CD14-positive monocyte (primary cell): ENCODE results near the gene MXRA5. TPM values are rescaled to one million over a fixed set of nuclear protein-coding genes. Genes with fewer than 3 reads are reported as not detected.

Source experiments
- DNase-seq, 3 donors: peaks; one replicate each; pipeline ENCODE4 v3.0.0-alpha.2; 2011 to 2022
- H2AFZ ChIP-seq: 2 replicates; pipeline ENCODE4 v1.6.0; 2012; ENCODE audit warnings: mild to moderate bottlenecking, low read depth, low read length, inconsistent platforms; ENCODE audit not compliant: insufficient read depth, poor library complexity, severe bottlenecking
- H3K27ac ChIP-seq, 2 donors: 1 replicate in 1 of 2; 2 replicates in 1 of 2; pipeline ENCODE4 v1.5.1; 2012 to 2013; ENCODE audit warnings: low read length in 2 of 2, control low read depth in 1 of 2, inconsistent platforms in 1 of 2, low read depth in 1 of 2, mild to moderate bottlenecking in 1 of 2
- H3K27me3 ChIP-seq, 2 donors: one replicate each; pipeline versions ENCODE4 v1.6.0 to v1.6.1; 2011 to 2013; ENCODE audit warnings: low read length in 2 of 2; ENCODE audit not compliant: control insufficient read depth in 2 of 2, insufficient read depth in 2 of 2
- H3K36me3 ChIP-seq, 2 donors: replicated peaks in 1 of 2; 1 replicate in 1 of 2; 2 replicates in 1 of 2; pipeline versions ENCODE4 v1.5.1 to v1.6.1; 2012 to 2013; ENCODE audit warnings: low read length in 2 of 2, control low read depth in 1 of 2, inconsistent platforms in 1 of 2, mild to moderate bottlenecking in 1 of 2; ENCODE audit not compliant: insufficient read depth in 2 of 2, control insufficient read depth in 1 of 2
- H3K4me1 ChIP-seq, 2 donors: 1 replicate in 1 of 2; 2 replicates in 1 of 2; pipeline versions ENCODE4 v1.5.1 to v1.6.1; 2012 to 2013; ENCODE audit warnings: low read length in 2 of 2, control low read depth in 1 of 2, inconsistent platforms in 1 of 2, mild to moderate bottlenecking in 1 of 2, moderate library complexity in 1 of 2; ENCODE audit not compliant: insufficient read depth in 2 of 2, control insufficient read depth in 1 of 2
- H3K4me2 ChIP-seq: replicated peaks from 2 replicates; pipeline ENCODE3; 2012; ENCODE audit warnings: low read length, moderate library complexity, mild to moderate bottlenecking; ENCODE audit not compliant: poor library complexity, severe bottlenecking; ENCODE audit errors: extremely low read depth
- H3K4me3 ChIP-seq, 3 experiments: fragments of 200-600 bp in 1 of 3; sonication (generic) in 1 of 3; replicated peaks in 1 of 3; 1 replicate in 2 of 3; 2 replicates in 1 of 3; pipeline ENCODE4 v1.5.1; 2011 to 2013; ENCODE audit warnings: low read length in 3 of 3, mild to moderate bottlenecking in 3 of 3, control low read depth in 2 of 3, low read depth in 2 of 3, inconsistent platforms in 1 of 3, moderate library complexity in 1 of 3
- H3K79me2 ChIP-seq: 2 replicates; pipeline ENCODE4 v1.6.0; 2012; ENCODE audit warnings: mild to moderate bottlenecking, control low read depth, inconsistent platforms, low read length, moderate library complexity; ENCODE audit not compliant: insufficient read depth
- H3K9ac ChIP-seq: 2 replicates; pipeline ENCODE4 v1.6.0; 2017; ENCODE audit warnings: low read length, mild to moderate bottlenecking; ENCODE audit not compliant: insufficient read depth, poor library complexity, severe bottlenecking
- H3K9me3 ChIP-seq, 2 donors: replicated peaks in 1 of 2; 1 replicate in 1 of 2; 2 replicates in 1 of 2; pipeline versions ENCODE4 v1.5.1 to v1.6.1; 2012 to 2013; ENCODE audit warnings: low read length in 2 of 2, control low read depth in 1 of 2; ENCODE audit not compliant: control insufficient read depth in 1 of 2, insufficient read depth in 1 of 2
- H4K20me1 ChIP-seq: 2 replicates; pipeline ENCODE4 v1.6.0; 2012; ENCODE audit warnings: mild to moderate bottlenecking, low read length, control low read depth, moderate library complexity; ENCODE audit not compliant: insufficient read depth
- H3K27ac Mint-ChIP-seq, 7 donors: one replicate each; pipeline ENCODE4 v1.8.0; 2020; ENCODE audit warnings: mild to moderate bottlenecking in 7 of 7, mixed read lengths in 7 of 7, moderate library complexity in 6 of 7, inconsistent platforms in 2 of 7
- H3K27me3 Mint-ChIP-seq, 3 donors: one replicate each; pipeline ENCODE4 v1.8.0; 2021 to 2022; ENCODE audit warnings: low read depth in 3 of 3, mild to moderate bottlenecking in 3 of 3, mixed read lengths in 3 of 3, moderate library complexity in 3 of 3, inconsistent platforms in 1 of 3
- H3K36me3 Mint-ChIP-seq, 2 donors: one replicate each; pipeline ENCODE4 v1.8.0; 2020; ENCODE audit warnings: mixed read lengths in 2 of 2, inconsistent platforms in 1 of 2, mild to moderate bottlenecking in 1 of 2
- H3K4me1 Mint-ChIP-seq: one replicate; pipeline ENCODE4 v1.8.0; 2020; ENCODE audit warnings: mild to moderate bottlenecking, mixed read lengths
- H3K4me3 Mint-ChIP-seq, 2 donors: one replicate each; pipeline ENCODE4 v1.8.0; 2020; ENCODE audit warnings: mild to moderate bottlenecking in 2 of 2, mixed read lengths in 2 of 2, moderate library complexity in 1 of 2
- H3K9me3 Mint-ChIP-seq, 7 donors: one replicate each; pipeline ENCODE4 v1.8.0; 2020 to 2022; ENCODE audit warnings: mixed read lengths in 7 of 7, mild to moderate bottlenecking in 6 of 7, moderate library complexity in 6 of 7, inconsistent platforms in 2 of 7
- CTCF ChIP-seq: fragments of 200-600 bp; IDR thresholded peaks from one replicate; pipeline ENCODE4 v1.8.0; 2022; ENCODE audit warnings: antibody characterized with exemption, mild to moderate bottlenecking
- WGBS: methylation state at CpG from one replicate; pipeline ENCODE4 v1.1.5; 2013; ENCODE audit warnings: missing lambda C conversion rate; ENCODE audit not compliant: insufficient coverage; 5-methylcytosine and 5-hydroxymethylcytosine counted together
- intact Hi-C, 2 donors: fragments of 100-400 bp; cut with micrococcal nuclease; formaldehyde crosslinking; loops; one replicate each; pipeline versions ENCODE4 v1.15.0 to v1.15.1; 2023
- polyA plus RNA-seq, 3 donors: library from polyadenylated mRNA; depleted of rRNA in 1 of 3; unstranded in 2 of 3; stranded (reverse) in 1 of 3; fragments of 300-500 nt in 2 of 3; fragments of >200 nt in 1 of 3; fragmentation: Illumina TruSeq in 2 of 3; gene quantifications; 1 replicate in 2 of 3; 2 replicates in 1 of 3; pipeline ENCODE4 v1.2.3, GENCODE V29; 2012 to 2021

The MXRA5 gene
- polyA plus RNA-seq, 3 donors, result not detected

- H3K36me3 Mint-ChIP-seq, result no peaks in the 10 kb centered on the region
- Histone ChIP-seq H4K20me1 (no peaks in the 10 kb centered on the region), H3K27me3 (no peaks in the 10 kb centered on the region), H3K4me1 (no peaks in the 10 kb centered on the region), H3K4me3 (no peak overlapping the region), H2AFZ (no peak overlapping the region), H3K36me3 (no peaks in the 10 kb centered on the region), H3K79me2 (no peaks in the 10 kb centered on the region), H3K4me2 (no peak overlapping the region), H3K9me3 (no peaks in the 10 kb centered on the region), H3K27ac (no peak overlapping the region), H3K9ac (no peak overlapping the region)
- H3K27ac Mint-ChIP-seq, result no peak overlapping the region
- no peak overlapping the region for H3K4me3 Mint-ChIP-seq
- no peak for TF ChIP-seq CTCF
- peaks cover 0 to 1% (median 0%) of the 10 kb centered on the region in 3 donors for H3K27me3 Mint-ChIP-seq
- DNase-seq, result no peak
- WGBS, result 80% methylated on average over 1 of the region's 3 CpGs
- no peaks in the 10 kb centered on the region for H3K4me1 Mint-ChIP-seq
- intact Hi-C loops, result no loop called here
- H3K9me3 Mint-ChIP-seq, result peaks cover 0 to 10% (median 0%) of the 10 kb centered on the region in 7 donors
Measured at GRCh38 chrX:3384327-3384726, 37.9 kb upstream of the MXRA5 start.

DNA sequence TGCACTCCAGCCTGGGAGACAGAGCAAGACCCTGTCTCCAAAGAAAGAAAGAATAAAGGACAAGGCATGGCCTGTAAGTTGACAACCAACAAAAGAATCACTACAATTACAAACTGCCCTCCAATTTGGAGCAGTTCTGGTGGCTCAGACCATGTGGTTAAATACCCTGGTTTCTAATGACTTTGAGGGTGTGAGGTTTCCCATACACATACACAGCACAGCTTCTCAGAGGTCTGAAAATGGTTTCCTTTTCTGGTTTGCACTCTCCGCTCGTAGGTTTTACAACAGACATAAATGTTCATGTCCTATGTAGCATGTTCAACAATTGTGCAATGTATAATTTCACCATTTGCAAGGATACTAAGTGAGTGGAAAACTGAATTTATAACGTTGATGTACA, 34.2 kb upstream of the MXRA5 start:
- no peak overlapping the region for H3K4me3 Mint-ChIP-seq
- no peaks in the 10 kb centered on the region for H3K27me3 ChIP-seq
- no CpG with 5 or more reads among the region's 3 CpGs for WGBS

More for the DNA sequence above, 34.2 kb upstream of the MXRA5 start:
- no peak overlapping the region for H3K4me2 ChIP-seq
- H3K27ac Mint-ChIP-seq, result no peak overlapping the region
- no peaks in the 10 kb centered on the region for H3K4me1 ChIP-seq
- intact Hi-C loops, result no loop called here
- TF ChIP-seq CTCF, result no peak
- DNase-seq, result no peak
- H3K9ac ChIP-seq, result no peak overlapping the region
- H3K27me3 Mint-ChIP-seq, result peaks cover 0 to 2% (median 1%) of the 10 kb centered on the region in 3 donors
- H3K4me1 Mint-ChIP-seq, result no peaks in the 10 kb centered on the region
- H4K20me1 ChIP-seq, result no peaks in the 10 kb centered on the region
- no peaks in the 10 kb centered on the region for H3K36me3 Mint-ChIP-seq
- peaks cover 0 to 18% (median 8%) of the 10 kb centered on the region in 7 donors for H3K9me3 Mint-ChIP-seq
- H3K4me3 ChIP-seq, result no peak overlapping the region
- H3K79me2 ChIP-seq, result no peaks in the 10 kb centered on the region
- no peak overlapping the region for H3K27ac ChIP-seq
- H3K9me3 ChIP-seq, result peaks cover 0 to 8% of the 10 kb centered on the region in 2 donors
- H2AFZ ChIP-seq, result no peak overlapping the region
- no peaks in the 10 kb centered on the region for H3K36me3 ChIP-seq
